Suppressor macrophage treated with lipopolysaccharide for 4 hours (primary cell): ENCODE measurements around the gene GRB2.
A peak's percentile ranks its signal among the peaks of the same experiment; 100 is the strongest.
"Not testable (repeated sequence)": the region's sequence is repeated elsewhere in the genome, so short reads cannot be mapped to it uniquely, and the experiment has no call there.

ENCODE experiments used
- DNase-seq: peaks from one replicate; pipeline ENCODE4 v3.0.0-alpha.2; 2020

The GRB2 gene

DNA sequence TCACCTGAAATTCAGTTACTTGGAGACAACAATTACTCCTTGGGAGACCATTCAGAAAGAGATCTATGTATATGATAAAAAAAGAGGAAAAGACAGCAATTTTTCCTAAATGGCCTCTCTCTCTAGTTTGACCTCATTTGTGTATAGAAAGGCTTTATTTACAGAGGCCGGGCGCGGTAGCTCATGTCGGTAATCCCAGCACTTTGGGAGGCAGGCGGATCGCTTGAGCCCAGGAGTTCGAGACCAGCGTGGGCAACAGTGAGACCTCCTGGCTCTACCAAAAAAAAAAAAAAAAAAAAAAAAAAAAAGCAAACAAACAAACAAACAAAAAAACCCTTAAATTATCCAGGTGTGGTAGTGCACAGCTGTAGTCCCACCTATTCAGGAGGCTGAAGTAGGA is 20.7 kb downstream of the GRB2 start:
- no peak for DNase-seq

DNA sequence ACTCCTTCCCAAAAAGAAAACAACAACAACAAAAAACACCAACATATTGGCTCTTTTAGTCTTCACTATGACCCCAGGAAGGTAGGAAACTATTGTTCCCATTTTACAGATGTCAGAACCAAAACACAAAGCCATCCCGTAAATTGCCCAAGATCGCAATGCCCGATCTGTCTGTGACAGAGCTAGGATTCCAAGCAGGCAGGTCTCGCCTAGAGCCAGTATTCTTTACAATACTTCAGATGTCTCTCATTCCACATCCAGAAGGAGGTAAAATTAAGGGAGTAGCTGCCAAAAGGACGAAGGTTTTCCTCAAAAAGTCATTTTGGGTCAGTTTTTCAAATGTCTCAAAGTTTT is 21.7 kb downstream of the GRB2 start:
- no peak for DNase-seq

DNA sequence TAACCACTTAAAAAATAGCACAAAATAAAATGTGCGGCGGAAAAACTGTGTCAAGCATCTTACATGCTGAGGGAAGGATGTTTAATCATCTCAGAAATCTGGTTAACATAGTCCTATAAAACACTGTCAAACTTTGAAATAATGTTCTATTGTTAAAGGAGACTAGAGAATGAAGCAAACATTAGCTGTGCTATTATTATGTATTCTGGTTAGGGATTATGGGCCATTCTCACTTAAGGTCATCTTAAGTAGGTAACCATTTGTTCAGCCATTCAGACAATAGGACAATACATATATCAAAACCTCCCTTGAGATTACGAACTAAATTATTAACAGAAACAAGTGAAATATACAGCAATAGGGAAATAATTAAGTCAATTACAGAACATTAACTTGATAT is 24.7 kb downstream of the GRB2 start:
- DNase-seq, result no peak

DNA sequence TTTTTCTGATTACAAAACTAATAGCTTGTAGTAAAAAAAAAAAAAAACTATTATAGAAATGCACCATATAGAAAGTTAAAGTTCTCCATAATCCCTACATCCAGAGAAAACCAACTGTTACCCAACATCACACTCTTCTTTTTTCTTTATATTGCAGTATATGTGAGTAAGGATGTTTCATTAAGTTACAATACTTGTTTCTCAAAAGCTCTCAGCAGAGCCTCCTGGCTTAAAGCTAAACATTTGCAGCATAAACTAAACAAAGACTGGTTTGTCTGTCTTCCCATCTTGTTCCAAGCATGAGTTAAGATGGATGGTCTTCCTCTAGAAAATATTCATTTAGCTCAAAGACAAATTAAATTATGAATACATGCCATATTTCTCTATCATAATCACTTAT is 25.2 kb downstream of the GRB2 start:
- DNase-seq, result no peak

DNA sequence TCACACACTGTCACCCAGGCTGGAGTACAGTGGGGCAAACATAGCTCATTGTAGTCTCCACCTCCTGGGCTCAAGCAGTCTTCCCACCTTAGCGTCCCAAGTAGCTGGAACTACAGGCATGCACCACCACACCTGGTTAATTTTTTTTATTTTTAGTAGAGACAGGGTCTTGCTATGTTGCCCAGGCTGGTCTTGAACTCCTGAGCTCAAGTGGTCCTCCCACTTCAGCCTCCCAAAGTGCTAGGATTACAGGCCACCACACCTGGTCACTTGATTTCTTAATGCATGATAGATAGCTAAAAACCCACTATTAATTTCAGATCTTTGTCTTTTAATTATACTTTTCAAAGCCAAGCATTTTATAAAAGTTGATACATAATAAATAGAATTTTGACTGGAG is 26.1 kb downstream of the GRB2 start:
- not testable (repeated sequence) for DNase-seq

DNA sequence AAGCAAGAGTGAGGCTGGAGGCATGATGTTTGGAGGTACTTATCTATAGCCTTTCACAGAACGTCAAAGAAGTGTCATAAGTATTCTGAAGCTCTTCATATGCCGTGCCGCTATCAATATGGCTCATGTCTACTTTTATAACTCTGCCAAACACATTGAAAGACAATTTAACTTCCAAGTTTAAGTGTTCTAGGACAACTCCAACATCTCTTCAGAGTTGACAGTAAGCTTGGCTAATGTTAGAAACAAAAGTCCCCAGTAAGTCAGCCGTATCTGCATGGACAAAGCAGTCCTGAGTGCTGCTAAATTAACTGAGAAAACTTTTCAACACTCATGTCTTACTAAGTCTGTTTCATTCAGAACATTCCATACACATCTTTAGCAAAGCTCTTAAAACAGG is 32.2 kb downstream of the GRB2 start:
- no peak for DNase-seq

DNA sequence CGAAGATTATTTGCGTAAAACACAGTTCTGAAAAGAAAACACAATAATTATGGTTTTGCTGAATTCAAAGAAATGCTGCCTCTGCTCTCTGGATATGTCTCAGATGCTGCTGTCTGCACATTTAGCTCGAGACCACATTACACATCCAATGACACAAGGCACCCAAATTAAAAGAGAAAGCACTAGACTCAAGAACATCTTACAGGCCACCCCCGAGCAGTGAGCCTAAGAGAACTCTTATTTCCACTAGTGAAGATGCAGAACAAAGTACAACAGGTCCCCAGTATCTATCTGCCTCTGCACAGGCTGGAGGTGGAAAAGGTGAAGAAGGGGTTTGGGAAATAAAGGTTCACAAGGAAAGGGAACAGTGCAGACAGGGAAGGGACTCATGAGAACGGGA is 33.5 kb downstream of the GRB2 start:
- DNase-seq, result no peak

DNA sequence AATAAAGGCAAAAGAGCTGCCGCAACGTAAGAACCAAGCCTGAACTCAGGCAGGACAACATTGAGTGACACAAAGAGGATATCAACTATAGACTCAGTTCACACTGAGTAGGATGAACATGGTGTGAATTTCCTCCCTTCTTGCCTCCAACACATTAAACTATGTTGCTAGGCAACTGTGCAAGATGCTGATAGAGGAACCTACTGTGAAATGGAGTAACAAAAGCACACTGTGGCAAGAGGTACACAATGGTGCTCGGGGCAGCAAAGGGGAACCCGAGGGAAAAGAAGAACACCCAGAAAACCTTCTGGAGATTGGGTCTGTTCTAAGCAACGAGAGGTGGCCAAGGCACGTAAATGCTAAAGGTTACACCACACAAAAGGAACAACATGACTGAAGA is 34.1 kb downstream of the GRB2 start:
- DNase-seq, result peak; percentile 55

DNA sequence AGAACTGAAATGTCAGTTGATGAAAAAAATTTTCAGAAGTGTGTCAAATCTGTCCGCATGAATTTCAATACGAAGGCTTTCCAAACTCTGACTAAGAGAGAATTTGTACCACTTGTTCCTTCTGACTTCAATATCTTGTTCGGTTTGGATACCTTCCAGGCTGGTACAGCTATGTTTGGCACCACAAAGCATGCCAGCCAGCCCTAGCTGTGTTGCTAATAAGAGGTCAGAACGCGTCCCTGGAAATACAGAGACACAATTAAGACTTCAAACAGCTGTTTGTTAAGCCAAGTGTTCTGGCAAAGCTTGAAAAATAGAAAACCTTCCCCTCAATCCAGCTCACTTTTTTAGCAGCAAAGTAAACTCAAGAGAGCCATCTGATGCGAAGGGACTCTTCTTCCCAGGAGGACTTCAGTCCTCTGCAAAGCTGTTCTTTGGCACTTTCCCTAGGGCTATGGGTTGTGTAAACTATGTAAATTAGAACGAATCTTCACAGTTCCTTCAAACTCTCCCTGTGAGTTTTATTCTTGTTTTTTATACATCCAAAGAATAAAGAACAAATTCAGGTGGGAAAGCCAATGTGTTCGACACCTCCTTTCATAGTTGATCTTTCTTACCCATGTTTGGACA is 35.1 kb downstream of the GRB2 start:
- no peak for DNase-seq

DNA sequence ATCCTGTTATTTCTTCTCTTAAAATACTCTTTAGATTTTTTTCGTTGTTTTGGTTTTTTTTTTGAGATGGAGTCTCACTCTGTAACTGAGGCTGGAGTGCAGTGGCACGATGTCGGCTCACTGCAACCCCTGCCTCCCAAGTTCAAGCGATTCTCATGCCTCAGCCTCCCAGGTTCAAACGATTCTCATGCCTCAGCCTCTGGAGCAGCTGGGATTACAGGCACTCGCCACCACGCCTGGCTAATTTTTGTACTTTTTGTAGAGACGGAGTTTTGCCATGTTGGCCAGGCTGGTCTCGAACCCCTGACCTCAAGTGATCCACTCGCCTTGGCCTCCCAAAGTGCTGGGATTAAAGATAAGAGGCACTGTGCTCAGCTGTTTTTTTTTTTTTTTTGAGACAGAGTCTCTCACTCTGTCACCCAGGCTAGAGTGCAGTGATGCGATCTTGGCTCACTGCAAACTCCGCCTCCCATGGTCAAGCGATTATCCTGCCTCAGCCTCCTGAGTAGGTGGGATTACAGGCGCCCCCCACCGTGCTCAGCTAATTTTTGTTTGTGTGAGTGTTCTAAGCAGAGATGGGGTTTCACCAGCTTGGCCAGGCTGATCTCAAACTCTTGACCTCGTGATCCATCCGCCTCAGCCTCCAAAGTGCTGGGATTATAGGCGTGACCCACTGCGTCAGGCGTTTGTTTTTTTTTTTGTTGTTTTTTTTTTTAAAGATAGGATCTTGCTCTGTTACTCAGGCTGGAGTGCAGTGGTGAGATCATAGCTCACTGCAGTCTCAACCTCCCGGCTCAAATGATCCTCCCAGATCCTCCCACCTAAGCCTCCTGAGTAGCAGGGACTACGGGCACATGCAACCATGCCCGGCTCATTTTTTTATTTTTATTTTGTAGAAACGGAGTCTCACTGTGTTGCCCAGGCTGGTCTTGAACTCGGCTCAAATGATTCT is 37.4 kb downstream of the GRB2 start:
- DNase-seq, result not testable (repeated sequence)

DNA sequence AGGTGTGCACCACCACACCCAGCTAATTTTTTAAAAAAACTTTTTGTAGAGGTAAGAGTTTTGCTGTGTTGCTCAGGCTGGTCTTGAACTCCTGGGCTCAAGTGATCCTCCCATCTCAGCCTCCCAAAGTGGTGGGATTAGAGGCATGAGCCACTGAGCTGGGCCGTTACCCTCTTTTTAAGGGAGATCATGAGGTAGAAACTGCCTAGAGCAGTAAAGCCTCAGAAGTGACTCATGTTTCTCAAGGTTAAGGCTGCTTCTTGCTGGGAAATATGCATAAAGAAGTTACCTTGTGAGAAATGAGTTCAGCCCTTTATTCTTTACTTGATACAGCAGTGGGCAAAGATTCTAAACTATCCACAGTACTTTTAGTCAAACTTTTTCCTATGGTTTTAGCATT is 38.2 kb downstream of the GRB2 start:
- DNase-seq, result no peak

DNA sequence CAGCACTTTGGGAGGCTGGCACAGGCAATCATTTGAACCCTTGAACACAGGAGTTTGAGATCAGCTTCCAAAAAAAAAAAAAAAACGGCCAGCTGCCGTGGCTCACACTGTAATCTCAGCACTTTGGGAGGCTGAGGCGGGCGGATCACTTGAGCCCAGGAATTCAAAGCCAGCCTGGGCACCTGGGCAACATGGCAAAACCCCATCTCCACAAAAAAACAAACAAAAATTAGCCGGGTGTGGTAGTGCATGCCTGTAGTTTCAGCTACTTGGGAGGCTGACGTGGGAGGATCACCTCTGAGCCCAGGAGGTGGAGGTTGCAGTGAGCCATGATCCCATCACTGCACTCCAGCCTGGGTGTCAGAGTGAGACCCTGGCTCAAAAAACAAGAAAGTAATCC is 39.0 kb downstream of the GRB2 start:
- no peak for DNase-seq

DNA sequence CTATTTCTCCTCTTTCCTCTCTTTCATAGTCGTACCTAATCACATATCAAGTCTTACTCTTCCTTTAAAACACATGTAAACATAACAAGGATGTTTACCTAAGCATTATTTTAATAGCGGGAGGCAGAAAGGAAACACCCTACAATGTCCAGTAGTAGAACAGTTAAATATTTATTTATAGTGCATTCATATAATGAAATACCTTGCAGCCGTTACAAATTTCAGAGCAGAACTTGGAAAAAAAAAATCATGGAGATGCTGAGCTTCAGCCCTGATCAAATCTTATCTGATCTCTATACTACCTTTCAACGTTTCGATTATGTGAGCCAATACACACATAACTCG is 39.6 kb downstream of the GRB2 start:
- DNase-seq, result no peak

DNA sequence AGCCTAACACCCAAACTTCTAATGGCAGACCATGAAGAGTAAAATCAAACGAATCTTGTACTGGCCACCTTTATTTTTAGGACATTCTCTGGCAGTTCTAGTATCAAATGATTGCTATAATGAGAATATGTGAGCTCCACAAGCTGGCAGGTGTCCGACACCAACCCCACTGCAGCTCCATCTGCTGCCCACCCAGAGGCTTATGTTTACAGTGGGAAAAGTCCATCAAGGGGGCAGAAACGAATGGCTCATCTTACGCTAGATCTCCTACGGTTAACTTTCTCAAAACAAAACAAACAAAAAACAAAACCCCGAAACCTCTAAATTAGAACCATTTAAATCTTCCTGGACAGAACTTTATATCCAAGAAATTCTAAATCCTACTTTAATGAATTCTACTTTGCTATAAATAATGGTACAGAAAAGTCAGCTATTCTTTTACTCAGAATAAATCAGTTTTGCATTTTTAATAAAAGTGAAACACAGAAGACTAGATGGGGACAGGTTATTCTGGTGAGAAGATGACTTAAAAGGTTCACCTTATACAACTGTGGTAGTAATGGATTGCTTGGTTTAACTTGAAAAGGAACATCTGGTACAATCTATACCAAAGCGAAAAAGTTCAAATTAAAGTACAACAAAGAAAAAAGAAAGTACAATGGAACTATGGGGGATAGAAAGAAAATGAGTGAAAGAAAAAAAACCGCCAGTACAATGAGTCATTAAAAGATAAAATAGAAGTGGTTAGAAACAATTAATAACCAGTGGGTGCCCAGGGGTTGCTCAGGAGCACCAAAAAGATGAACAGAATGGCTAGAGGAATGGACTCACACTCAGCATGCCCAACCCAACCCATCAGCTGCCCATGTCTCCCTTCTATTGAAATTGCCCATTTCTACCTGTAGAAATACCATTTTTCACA is 40.2 kb downstream of the GRB2 start:
- DNase-seq, result no peak

DNA sequence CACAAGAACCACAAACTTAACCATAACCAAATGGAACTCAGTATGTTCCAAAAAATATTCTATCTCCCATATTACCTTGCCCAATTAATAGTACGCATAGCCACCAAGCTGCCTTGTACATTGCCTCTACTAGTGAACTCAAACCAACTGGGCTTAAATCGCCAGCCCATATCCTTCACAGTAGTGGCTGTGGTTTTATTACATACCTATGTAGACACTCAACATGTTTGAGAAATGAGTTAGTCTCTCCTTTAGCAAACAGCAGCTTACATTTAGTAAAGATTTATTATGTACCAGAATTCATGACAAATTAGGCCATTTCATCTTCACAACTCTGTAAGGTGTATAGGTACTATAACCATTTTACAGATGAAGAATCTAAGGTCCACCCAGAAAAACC is 41.4 kb downstream of the GRB2 start:
- no peak for DNase-seq

DNA sequence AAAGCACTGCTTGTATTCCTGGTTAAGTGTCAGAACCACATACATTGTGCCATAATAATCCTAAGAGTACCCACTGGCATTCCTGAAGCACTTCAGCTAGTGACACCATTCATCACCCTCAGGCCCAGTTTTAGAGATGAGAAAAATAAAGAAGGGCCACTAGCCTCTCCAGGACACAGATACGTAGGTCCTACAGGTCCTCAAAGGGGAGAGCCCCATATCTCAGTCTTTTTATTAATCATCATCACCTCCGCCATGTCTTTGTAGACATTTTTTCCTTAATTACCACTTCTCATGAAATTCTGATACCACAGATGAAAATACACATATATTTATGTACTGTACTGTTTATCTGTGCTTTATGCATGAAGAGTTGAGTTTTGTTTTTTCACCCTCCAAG is 43.5 kb downstream of the GRB2 start:
- no peak for DNase-seq

DNA sequence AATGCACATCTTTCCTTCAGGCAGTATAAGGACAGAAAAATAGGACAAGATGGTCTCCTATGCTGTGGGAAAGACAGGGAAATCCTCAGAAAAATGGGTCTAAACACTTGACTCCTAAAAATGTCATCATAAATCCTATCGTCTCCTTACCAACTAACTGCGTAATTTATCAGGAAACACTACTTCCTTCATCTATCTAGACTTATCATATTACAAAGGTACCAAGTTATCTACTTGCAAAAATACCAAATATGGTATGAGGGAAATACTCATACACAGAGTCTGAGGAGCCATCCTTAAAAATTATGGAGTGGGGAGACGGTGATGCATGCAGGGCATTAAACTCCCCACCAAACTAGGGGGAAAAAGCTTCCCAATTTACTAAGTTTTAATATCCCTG is 44.1 kb downstream of the GRB2 start:
- DNase-seq, result no peak

DNA sequence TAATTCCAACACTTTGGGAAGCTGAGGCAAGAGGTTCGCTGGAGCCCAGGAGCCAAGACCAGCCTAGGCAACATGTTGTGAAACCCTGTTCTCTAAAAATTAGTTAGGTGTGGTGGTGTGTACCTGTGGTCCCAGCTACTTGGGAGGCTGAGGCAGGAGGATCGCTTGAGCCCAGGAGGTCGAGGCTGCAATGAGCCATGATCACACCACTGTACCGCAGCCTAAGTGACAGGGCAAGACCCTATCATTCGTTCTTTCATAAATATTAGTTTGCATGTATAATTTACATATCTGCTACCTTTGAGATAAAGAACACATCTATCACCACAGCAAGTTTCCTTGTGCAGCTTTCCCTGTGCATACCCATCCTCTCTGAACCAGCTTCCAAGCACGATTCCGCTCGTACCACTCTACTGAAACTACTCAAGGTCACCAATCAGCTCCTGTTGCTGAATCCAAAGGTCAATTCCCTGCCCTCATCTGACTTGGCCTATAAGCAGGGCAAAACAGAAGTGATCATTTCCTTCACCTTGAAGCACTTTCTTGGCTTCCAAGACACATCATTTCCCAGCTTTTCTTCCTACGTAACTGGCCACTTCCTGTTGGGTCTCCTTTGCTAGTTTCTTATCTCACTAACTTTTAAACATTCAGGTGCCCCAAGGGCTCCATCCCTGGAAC is 49.1 kb downstream of the GRB2 start:
- peak; percentile 67 for DNase-seq

DNA sequence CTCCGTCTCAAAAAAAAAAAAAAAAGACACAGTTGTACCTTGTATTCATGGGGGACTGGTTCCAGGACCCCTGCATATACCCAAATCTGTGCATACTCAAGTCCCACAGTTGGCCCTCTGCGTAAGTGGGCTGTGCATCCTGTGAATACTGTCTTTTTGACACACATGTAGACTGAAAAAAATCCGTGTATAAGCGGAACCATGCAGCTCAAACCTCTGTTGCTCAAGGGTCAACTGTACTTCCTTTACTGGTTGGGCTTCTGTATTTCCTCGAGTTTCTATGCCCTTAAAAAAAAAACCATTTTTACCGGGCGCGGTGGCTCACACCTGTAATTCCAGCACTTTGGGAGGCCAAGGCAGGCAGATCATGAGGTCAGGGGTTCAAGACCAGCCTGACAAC is 52.3 kb downstream of the GRB2 start:
- DNase-seq, result no peak

DNA sequence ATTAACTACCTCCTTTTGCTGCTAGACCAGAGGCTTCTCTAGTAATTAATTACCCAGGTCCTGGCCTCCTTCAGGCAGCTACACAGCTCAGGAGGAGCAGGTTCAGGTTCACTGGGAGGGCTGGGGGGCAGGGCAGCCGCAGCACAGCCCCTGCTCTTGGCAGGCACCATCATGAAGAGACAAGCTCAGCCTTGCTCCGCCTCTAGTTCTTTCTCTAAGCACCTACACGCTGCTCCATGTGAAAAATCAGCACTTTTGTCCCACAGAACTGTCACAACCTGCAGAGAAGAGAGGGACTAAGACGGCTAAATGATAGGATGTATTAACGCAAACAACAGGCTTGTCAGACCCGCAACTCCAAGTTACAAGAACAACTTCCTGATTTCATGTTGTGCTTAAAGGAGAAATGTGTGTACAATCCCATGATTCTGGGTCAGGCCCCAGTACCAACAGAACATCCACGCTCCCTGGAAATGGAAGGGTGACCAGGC is 53.4 kb downstream of the GRB2 start:
- DNase-seq, result peak; percentile 59

DNA sequence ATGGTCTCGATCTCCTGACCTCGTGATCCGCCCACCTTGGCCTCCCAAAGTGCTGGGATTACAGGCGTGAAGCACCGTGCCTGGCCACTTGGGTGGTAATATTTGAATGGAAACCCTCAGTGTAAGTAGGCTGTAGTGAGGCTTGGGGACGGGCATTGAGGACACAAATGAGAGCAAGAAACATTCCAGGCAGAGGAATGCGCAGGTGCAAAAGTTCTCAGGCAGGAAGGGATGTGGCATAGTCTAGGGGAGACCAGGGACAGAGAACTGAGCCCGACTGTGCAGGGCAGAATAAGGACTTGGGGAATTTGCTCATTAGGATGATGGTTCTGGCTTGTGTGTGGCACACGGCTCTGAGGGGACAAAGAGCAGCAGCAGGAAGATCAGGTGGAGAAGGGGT is 54.8 kb downstream of the GRB2 start:
- DNase-seq, result no peak

DNA sequence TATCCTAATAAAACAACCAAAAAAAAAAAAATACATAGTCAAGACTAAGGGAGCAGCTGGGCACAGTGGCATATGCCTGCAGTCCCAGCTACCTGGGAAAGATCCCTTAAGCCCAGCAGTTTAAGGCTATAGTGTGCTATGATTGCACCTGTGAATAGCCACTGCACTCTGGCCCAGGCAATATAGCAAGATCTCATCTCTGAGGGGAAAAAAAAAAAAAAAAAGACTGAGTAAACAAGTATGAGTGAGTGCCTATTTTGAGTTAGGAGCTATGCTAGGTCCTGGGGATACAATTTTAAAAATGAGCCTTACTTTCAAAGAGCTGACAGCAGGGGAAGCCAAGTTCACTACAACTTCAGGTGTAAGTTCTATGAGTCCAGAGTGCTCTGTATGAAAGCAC is 55.4 kb downstream of the GRB2 start:
- no peak for DNase-seq

DNA sequence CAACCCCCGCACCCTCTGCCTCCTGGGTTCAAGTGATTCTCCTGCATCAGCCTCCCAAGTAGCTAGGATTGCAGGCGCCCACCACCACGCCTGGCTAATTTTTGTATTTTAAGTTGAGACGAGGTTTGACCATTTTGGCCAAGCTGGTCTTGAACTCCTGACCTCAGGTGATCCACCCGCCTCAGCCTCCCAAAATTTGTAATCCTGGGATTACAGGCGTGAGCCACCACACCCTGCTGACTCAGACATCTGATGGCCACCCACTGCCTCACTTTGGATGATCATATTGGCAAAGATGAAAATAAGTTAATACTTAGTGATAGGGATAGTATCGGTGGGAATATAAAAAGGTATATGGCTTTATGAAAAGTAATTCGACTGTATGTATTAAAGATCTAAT is 55.9 kb downstream of the GRB2 start:
- DNase-seq, result no peak
